WTC11 (cell line): ENCODE results near the gene TGM2. TPM values are rescaled to one million over a fixed set of nuclear protein-coding genes. Genes with fewer than 3 reads are reported as not detected.

Experiments
- ATAC-seq: fragments of 200-7000 bp; cut with Tn5 transposase; 2 replicates; pipeline ENCODE4 v1.10.0; 2021; ENCODE audit warnings: mild to moderate bottlenecking, moderate library complexity
- CTCF ChIA-PET: fragments of 300-600 bp; sonication (Branson Sonifier 250); formaldehyde crosslinking; loops from one replicate; lab custom pipeline; 2021; ENCODE audit warnings: antibody characterized with exemption; lab: Charles Lee
- POLR2A ChIA-PET: fragments of 350-600 bp; sonication (Branson Sonifier 250); formaldehyde crosslinking; loops from one replicate; lab custom pipeline; 2021; ENCODE audit warnings: antibody characterized with exemption; lab: Charles Lee
- DNase-seq: peaks from one replicate; pipeline ENCODE4 v3.0.0; 2021; ENCODE audit warnings: low spot score
- H3K27ac Mint-ChIP-seq: 2 replicates; pipeline ENCODE4 v1.8.0; 2021; ENCODE audit warnings: mixed read lengths
- H3K27me3 Mint-ChIP-seq: 2 replicates; pipeline ENCODE4 v1.8.0; 2021; ENCODE audit warnings: low read depth, mild to moderate bottlenecking, moderate library complexity, mixed read lengths
- H3K36me3 Mint-ChIP-seq: 2 replicates; pipeline ENCODE4 v1.8.0; 2021; ENCODE audit warnings: mixed read lengths
- H3K4me1 Mint-ChIP-seq: 2 replicates; pipeline ENCODE4 v1.8.0; 2022; ENCODE audit warnings: mixed read lengths
- H3K4me3 Mint-ChIP-seq: 2 replicates; pipeline ENCODE4 v1.8.0; 2021; ENCODE audit warnings: mild to moderate bottlenecking, moderate library complexity, mixed read lengths
- H3K9me3 Mint-ChIP-seq: 2 replicates; pipeline ENCODE4 v1.8.0; 2021; ENCODE audit warnings: mixed read lengths
- ERG ChIP-seq: fragments of 250-450 bp; sonication (Bioruptor Pico); IDR thresholded peaks from 2 replicates; pipeline ENCODE4 v1.8.0; 2021; ENCODE audit warnings: mild to moderate bottlenecking
- GABPB1 ChIP-seq: sonication (generic); formaldehyde crosslinking; IDR thresholded peaks from 2 replicates; pipeline ENCODE4 v1.8.1; 2023; ENCODE audit warnings: mild to moderate bottlenecking, missing genetic modification reagents
- GRHL2 ChIP-seq: fragments of 250-450 bp; sonication (Bioruptor Pico); IDR thresholded peaks from 2 replicates; pipeline ENCODE4 v1.8.0; 2022; ENCODE audit warnings: mild to moderate bottlenecking, moderate library complexity; ENCODE audit not compliant: insufficient replicate concordance, severe bottlenecking
- JUN ChIP-seq: sonication (generic); formaldehyde crosslinking; IDR thresholded peaks from 2 replicates; pipeline ENCODE4 v1.8.0; 2023; ENCODE audit warnings: mild to moderate bottlenecking, missing genetic modification reagents
- KAT7 ChIP-seq: sonication (generic); formaldehyde crosslinking; IDR thresholded peaks from 2 replicates; pipeline ENCODE4 v1.8.1; 2023; ENCODE audit warnings: missing genetic modification reagents, mild to moderate bottlenecking, borderline replicate concordance
- MYBL2 ChIP-seq: sonication (generic); formaldehyde crosslinking; IDR thresholded peaks from 2 replicates; pipeline ENCODE4 v1.8.1; 2023; ENCODE audit warnings: mild to moderate bottlenecking, moderate library complexity, missing genetic modification reagents
- NFYB ChIP-seq: sonication (generic); formaldehyde crosslinking; conservative IDR thresholded peaks from 2 replicates; pipeline ENCODE4 v1.8.0; 2022; ENCODE audit warnings: low read depth, missing genetic modification reagents
- NR1H2 ChIP-seq: sonication (generic); formaldehyde crosslinking; IDR thresholded peaks from 2 replicates; pipeline ENCODE4 v1.9.0; 2021; ENCODE audit warnings: mild to moderate bottlenecking, moderate library complexity, missing genetic modification reagents
- TCF7 ChIP-seq: sonication (generic); formaldehyde crosslinking; IDR thresholded peaks from 2 replicates; pipeline ENCODE4 v1.8.0; 2022; ENCODE audit warnings: mild to moderate bottlenecking, low read depth, missing genetic modification reagents, moderate library complexity
- TEAD1 ChIP-seq: sonication (generic); formaldehyde crosslinking; IDR thresholded peaks from 2 replicates; pipeline ENCODE4 v1.8.0; 2022; ENCODE audit warnings: mild to moderate bottlenecking, missing genetic modification reagents
- USF2 ChIP-seq: sonication (generic); formaldehyde crosslinking; IDR thresholded peaks from 2 replicates; pipeline ENCODE4 v1.8.1; 2023; ENCODE audit warnings: mild to moderate bottlenecking, missing genetic modification reagents, moderate library complexity
- ZBTB43 ChIP-seq: sonication (generic); formaldehyde crosslinking; IDR thresholded peaks from 2 replicates; pipeline ENCODE4 v1.8.1; 2023; ENCODE audit warnings: mild to moderate bottlenecking, missing genetic modification reagents
- ZMAT4 ChIP-seq: fragments of 250-450 bp; sonication (Bioruptor Pico); IDR thresholded peaks from 2 replicates; pipeline ENCODE4 v1.9.0; 2021; ENCODE audit warnings: mild to moderate bottlenecking
- ZNF423 ChIP-seq: fragments of 250-450 bp; sonication (Bioruptor Pico); IDR thresholded peaks from 2 replicates; pipeline ENCODE4 v2.1.2; 2022; ENCODE audit warnings: mild to moderate bottlenecking, moderate library complexity
- total RNA-seq: library from RNA; stranded (reverse); gene quantifications from 3 replicates; pipeline ENCODE4 v1.2.3, GENCODE V29; 2021
- TF ChIP-seq, protein P1 (sequence below): sonication (generic); formaldehyde crosslinking; IDR thresholded peaks from 2 replicates; pipeline ENCODE4 v1.8.1; 2023; ENCODE audit warnings: mild to moderate bottlenecking, moderate library complexity, missing genetic modification reagents
- TF ChIP-seq, protein P2 (sequence below): sonication (generic); formaldehyde crosslinking; IDR thresholded peaks from 2 replicates; pipeline ENCODE4 v1.8.0; 2023; ENCODE audit warnings: mild to moderate bottlenecking, missing genetic modification reagents
- TF ChIP-seq, protein P3 (sequence below): sonication (generic); formaldehyde crosslinking; IDR thresholded peaks from 2 replicates; pipeline ENCODE4 v1.8.1; 2022; ENCODE audit warnings: low read depth, missing genetic modification reagents, borderline replicate concordance
- TF ChIP-seq, protein P4 (sequence below): fragments of 250-450 bp; sonication (Bioruptor Pico); IDR thresholded peaks from 2 replicates; pipeline ENCODE4 v1.9.0; 2021; ENCODE audit warnings: mild to moderate bottlenecking, borderline replicate concordance

Gene TGM2
- total RNA-seq, 1 experiment from 2014 or later: 1.5 TPM

- no peak for TF ChIP-seq GRHL2 (CRISPR knock-in tag)
- TF ChIP-seq GABPB1: no peak
- TF ChIP-seq, protein P1, sequence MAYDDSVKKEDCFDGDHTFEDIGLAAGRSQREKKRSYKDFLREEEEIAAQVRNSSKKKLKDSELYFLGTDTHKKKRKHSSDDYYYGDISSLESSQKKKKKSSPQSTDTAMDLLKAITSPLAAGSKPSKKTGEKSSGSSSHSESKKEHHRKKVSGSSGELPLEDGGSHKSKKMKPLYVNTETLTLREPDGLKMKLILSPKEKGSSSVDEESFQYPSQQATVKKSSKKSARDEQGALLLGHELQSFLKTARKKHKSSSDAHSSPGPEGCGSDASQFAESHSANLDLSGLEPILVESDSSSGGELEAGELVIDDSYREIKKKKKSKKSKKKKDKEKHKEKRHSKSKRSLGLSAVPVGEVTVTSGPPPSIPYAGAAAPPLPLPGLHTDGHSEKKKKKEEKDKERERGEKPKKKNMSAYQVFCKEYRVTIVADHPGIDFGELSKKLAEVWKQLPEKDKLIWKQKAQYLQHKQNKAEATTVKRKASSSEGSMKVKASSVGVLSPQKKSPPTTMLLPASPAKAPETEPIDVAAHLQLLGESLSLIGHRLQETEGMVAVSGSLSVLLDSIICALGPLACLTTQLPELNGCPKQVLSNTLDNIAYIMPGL (CRISPR knock-in tag): no peak
Observed at GRCh38 chr20:38117205-38117604, 47.9 kb downstream of the TGM2 start (continued).

GRCh38 chr20:38116409-38117165 is 48.5 kb downstream of the TGM2 start:
- ATAC-seq: no peak
- H3K27me3 Mint-ChIP-seq: no peaks in the 10 kb centered on the region
- DNase-seq: no peak
- ChIA-PET POLR2A (no interaction called here), CTCF (interaction anchor here (0.6 to 5.3 kb wide), 2 partner anchors 50 to 105 kb away, joined by 3 to 45 read pairs; no protein-coding TSS in a partner anchor)
- no peaks in the 10 kb centered on the region for H3K36me3 Mint-ChIP-seq
- H3K27ac Mint-ChIP-seq: no peak overlapping the region
- peaks cover 3% of the 10 kb centered on the region; the same call in 1 of the 2 replicates for H3K4me1 Mint-ChIP-seq
- H3K9me3 Mint-ChIP-seq: no peaks in the 10 kb centered on the region
- no peak overlapping the region for H3K4me3 Mint-ChIP-seq
- no peak for TF ChIP-seq ERG (CRISPR knock-in tag)
- TF ChIP-seq, protein P2, sequence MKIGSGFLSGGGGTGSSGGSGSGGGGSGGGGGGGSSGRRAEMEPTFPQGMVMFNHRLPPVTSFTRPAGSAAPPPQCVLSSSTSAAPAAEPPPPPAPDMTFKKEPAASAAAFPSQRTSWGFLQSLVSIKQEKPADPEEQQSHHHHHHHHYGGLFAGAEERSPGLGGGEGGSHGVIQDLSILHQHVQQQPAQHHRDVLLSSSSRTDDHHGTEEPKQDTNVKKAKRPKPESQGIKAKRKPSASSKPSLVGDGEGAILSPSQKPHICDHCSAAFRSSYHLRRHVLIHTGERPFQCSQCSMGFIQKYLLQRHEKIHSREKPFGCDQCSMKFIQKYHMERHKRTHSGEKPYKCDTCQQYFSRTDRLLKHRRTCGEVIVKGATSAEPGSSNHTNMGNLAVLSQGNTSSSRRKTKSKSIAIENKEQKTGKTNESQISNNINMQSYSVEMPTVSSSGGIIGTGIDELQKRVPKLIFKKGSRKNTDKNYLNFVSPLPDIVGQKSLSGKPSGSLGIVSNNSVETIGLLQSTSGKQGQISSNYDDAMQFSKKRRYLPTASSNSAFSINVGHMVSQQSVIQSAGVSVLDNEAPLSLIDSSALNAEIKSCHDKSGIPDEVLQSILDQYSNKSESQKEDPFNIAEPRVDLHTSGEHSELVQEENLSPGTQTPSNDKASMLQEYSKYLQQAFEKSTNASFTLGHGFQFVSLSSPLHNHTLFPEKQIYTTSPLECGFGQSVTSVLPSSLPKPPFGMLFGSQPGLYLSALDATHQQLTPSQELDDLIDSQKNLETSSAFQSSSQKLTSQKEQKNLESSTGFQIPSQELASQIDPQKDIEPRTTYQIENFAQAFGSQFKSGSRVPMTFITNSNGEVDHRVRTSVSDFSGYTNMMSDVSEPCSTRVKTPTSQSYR: no peak
- TF ChIP-seq KAT7 (CRISPR knock-in tag): no peak
- TF ChIP-seq, protein P3, sequence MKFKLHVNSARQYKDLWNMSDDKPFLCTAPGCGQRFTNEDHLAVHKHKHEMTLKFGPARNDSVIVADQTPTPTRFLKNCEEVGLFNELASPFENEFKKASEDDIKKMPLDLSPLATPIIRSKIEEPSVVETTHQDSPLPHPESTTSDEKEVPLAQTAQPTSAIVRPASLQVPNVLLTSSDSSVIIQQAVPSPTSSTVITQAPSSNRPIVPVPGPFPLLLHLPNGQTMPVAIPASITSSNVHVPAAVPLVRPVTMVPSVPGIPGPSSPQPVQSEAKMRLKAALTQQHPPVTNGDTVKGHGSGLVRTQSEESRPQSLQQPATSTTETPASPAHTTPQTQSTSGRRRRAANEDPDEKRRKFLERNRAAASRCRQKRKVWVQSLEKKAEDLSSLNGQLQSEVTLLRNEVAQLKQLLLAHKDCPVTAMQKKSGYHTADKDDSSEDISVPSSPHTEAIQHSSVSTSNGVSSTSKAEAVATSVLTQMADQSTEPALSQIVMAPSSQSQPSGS: no peak
- TF ChIP-seq NR1H2 (CRISPR knock-in tag): no peak
- TF ChIP-seq MYBL2: no peak
- TF ChIP-seq ZBTB43 (CRISPR knock-in tag): no peak
- no peak for TF ChIP-seq ZNF423
- TF ChIP-seq TCF7 (CRISPR knock-in tag): no peak
- TF ChIP-seq, protein P4, sequence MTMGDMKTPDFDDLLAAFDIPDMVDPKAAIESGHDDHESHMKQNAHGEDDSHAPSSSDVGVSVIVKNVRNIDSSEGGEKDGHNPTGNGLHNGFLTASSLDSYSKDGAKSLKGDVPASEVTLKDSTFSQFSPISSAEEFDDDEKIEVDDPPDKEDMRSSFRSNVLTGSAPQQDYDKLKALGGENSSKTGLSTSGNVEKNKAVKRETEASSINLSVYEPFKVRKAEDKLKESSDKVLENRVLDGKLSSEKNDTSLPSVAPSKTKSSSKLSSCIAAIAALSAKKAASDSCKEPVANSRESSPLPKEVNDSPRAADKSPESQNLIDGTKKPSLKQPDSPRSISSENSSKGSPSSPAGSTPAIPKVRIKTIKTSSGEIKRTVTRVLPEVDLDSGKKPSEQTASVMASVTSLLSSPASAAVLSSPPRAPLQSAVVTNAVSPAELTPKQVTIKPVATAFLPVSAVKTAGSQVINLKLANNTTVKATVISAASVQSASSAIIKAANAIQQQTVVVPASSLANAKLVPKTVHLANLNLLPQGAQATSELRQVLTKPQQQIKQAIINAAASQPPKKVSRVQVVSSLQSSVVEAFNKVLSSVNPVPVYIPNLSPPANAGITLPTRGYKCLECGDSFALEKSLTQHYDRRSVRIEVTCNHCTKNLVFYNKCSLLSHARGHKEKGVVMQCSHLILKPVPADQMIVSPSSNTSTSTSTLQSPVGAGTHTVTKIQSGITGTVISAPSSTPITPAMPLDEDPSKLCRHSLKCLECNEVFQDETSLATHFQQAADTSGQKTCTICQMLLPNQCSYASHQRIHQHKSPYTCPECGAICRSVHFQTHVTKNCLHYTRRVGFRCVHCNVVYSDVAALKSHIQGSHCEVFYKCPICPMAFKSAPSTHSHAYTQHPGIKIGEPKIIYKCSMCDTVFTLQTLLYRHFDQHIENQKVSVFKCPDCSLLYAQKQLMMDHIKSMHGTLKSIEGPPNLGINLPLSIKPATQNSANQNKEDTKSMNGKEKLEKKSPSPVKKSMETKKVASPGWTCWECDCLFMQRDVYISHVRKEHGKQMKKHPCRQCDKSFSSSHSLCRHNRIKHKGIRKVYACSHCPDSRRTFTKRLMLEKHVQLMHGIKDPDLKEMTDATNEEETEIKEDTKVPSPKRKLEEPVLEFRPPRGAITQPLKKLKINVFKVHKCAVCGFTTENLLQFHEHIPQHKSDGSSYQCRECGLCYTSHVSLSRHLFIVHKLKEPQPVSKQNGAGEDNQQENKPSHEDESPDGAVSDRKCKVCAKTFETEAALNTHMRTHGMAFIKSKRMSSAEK (CRISPR knock-in tag): no peak
- no peak for TF ChIP-seq ZMAT4 (CRISPR knock-in tag)
- no peak for TF ChIP-seq USF2
- TF ChIP-seq NFYB (CRISPR knock-in tag): no peak
- TF ChIP-seq GRHL2 (CRISPR knock-in tag): no peak
- TF ChIP-seq JUN (CRISPR knock-in tag): no peak
- no peak for TF ChIP-seq TEAD1 (CRISPR knock-in tag)
